GM12864 (cell line): ENCODE measurements around the gene GMPPA.

Experiments
- DNase-seq: peaks from one replicate; pipeline ENCODE4 v3.0.0-alpha.2; 2011; ENCODE audit warnings: low read depth
- H3K4me3 ChIP-seq: 2 replicates; pipeline ENCODE4 v1.5.1; 2011; ENCODE audit warnings: mild to moderate bottlenecking, low read depth, low read length, control low read depth
- CTCF ChIP-seq: IDR thresholded peaks from 2 replicates; pipeline ENCODE4 v1.5.1; 2011; ENCODE audit warnings: low read depth, mild to moderate bottlenecking, moderate library complexity, low read length, control low read depth, inconsistent platforms; ENCODE audit errors: missing control alignments

Gene GMPPA

GRCh38 chr2:219538504-219538951, 39.8 kb downstream of the GMPPA start:
- DNase-seq = no peak
- H3K4me3 ChIP-seq = no peak overlapping the region

GRCh38 chr2:219538956-219539788, 40.5 kb downstream of the GMPPA start:
- TF ChIP-seq CTCF = no peak
- DNase-seq = no peak

More at GRCh38 chr2:219538504-219538951, 39.8 kb downstream of the GMPPA start:
- no peak for TF ChIP-seq CTCF

GRCh38 chr2:219539926-219540678, 41.4 kb downstream of the GMPPA start:
- H3K4me3 ChIP-seq = no peak overlapping the region
- DNase-seq = no peak
- TF ChIP-seq CTCF = no peak

More at GRCh38 chr2:219538956-219539788, 40.5 kb downstream of the GMPPA start:
- H3K4me3 ChIP-seq = no peak overlapping the region

- no peak for TF ChIP-seq CTCF
- no peak overlapping the region for H3K4me3 ChIP-seq
Measured at GRCh38 chr2:219540784-219541504, 42.3 kb downstream of the GMPPA start.

GRCh38 chr2:219541611-219542180, 43.0 kb downstream of the GMPPA start:
- DNase-seq = peak; percentile 70
- H3K4me3 ChIP-seq = peak overlapping the region; percentile 85
- peak; percentile 88 for TF ChIP-seq CTCF

More at GRCh38 chr2:219540784-219541504, 42.3 kb downstream of the GMPPA start:
- no peak for DNase-seq

GRCh38 chr2:219542931-219543595, 44.4 kb downstream of the GMPPA start:
- no peak for DNase-seq
- peak overlapping the region; percentile 85 for H3K4me3 ChIP-seq
- no peak for TF ChIP-seq CTCF
